Stimulated activated CD8-positive, alpha-beta memory T cell treated with anti-CD3 and anti-CD28 coated beads, Interleukin-15, amount 100 ng/mL, for 4 hours (primary cell): ENCODE results near the gene NOC4L.

Source experiments
- DNase-seq, 2 donors: peaks; one replicate each; pipeline ENCODE4 v3.0.0-alpha.2; 2020; ENCODE audit warnings: low read depth in 2 of 2

The NOC4L gene

DNA sequence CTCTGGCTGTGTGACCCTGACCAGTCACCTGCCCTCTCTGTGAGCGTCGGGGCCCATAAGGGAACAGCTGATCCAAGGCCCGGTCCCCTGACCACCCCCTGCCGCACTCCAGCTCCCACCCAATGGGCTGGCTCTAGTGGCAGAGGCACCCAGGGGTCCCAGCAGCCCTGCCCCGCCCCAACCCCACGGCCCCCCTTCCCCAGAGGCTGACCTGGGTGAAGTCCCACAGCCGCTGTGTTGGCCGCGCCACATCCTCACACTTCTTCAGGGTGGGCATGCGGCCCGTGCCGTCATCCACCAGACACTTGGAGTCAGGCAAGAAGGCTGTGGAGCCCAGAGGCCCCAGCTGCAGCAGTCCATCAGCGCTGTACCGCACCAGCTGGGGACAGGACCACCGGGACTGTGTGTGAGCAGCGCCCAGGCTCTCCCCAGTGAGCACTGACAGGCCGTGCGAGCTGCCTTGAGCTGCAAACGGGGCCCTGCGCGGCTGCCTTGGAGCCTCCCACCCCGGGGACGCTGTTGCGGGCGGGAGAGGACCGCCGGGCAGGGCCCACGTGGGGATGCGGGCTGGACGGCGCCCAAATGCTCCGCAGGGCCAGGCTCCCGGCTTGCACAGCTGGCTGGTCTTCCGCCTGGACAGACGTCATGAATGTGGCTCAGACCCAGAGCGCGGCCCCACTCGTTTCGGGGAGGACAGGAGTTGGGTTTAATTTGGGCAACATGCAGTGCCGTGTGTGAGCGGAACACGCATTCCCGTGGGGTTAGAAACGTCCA lies 53.5 kb downstream of the NOC4L start:
- DNase-seq = no peak

DNA sequence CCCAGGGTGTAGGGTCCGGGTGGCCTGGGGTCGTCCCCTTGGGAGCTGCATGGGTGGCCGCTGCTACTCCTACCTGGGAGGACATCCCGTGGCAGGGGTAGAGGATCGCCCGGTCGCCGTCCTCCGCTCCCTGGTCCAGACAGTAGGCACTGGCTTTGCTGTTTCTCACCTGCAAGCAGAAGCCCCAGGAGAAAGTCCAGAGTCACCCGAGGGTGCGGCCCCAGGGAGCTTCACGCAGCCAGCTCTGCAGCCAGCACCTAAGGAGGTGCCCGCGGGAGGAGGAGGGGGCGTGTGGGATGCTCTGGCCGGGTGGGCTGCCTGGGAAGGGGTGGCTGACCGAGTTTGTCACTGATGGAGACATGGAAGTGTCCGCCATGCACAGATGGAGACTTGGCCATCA lies 54.8 kb downstream of the NOC4L start:
- no peak for DNase-seq

DNA sequence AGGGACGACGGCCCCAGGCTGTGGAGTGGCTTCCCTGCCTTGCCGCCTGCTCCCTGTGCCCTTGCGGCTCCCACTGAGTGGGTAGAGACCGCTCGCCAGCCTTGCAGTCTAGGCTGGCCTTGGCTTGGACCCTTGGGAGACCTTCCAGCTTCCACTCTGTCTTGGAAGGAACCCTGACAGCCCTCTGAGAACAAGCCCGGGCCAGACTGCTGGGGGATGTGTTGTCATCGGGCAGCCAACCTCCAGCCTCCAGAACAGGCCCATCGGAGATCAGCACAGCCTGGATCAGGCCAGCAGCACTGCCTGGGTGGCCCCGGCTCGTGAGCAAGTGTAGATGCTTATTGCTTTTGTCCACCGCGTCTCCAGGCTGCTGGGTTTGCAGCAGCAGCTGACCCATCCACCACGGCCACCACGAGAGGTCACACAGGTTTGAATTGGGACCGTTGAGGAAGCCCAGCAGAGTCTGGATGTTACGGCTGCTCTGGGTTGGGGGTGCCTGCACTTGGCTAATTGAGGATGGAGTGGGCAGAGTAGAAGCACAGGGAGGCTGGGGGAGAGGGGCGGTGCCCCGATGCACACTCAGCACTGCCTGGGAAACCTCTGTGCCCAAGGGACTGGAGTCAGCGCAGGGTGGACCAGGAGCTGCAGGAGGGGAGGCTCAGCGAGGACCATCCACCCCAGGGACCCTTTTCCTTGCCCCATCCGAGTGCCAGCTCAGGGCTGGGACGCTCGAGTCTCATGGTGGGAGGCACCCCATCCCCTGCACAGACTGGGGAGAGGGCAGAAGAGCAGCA lies 55.5 kb downstream of the NOC4L start:
- DNase-seq = no peak

DNA sequence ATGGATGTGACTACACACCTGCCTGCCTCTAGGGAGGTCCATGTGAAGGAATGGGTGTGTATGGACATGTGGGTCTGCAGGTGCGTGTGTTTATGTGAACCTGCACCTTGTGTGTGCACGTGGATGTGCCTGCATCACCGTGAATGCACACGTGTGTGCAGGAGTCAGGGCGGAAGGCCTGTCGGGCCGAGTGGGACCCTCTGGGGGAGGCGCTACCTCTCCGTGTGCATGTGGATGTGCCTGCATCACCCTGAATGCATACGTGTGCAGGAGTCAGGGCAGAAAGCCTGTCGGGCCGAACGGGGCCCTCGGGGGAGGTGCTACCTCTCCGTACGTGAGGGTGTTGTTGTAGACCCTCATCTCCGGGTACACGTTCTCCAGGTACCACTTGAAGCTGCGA lies 56.5 kb downstream of the NOC4L start:
- DNase-seq = no peak

DNA sequence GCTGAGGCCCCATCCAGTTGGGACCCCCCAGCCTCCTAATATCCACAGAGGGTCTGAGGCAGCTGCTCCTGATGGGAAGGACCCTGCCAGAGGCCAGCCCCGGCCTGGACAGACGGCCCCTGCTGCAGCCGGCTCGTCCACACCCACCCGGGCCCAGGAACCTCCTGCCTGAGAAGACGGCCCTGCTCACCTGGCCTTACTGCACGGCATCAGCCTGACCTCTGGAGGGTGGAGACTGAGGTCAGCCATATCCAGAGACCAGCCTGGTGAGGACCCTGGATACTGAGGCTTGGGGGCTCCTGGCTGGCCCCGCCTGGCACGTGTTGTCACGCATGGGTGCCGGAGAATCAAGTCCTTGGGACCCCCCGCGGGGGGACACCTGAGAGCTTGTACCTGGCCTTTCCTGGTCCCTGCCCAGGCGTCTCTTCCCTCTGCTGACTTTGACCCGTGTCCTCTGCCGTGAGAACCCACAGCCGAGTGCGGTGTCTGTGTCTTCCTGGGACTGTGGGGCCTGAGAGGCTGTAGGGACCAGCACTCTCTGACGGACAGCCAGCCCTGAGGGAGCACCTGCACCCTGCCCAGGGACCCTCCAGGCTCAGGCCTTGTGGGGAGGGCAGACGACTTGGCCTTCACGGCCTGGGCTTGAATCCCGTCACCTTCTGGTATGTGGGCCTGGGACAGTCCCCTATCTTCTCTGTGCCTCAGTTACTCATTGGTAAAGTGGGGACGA lies 57.3 kb downstream of the NOC4L start:
- DNase-seq = no peak
